Spleen (tissue), 11 donors: ENCODE measurements around the gene C2orf69. TPM values are rescaled to one million over a fixed set of nuclear protein-coding genes. Genes with fewer than 3 reads are reported as not detected.

Source experiments
- DNase-seq: peaks from one replicate; pipeline ENCODE4 v3.0.0-alpha.2; 2020
- H3K27ac ChIP-seq, 8 donors: fragments of 200-600 bp; sonication (generic) in 7 of 8; 1 replicate in 4 of 8; 2 replicates in 4 of 8; pipeline versions ENCODE4 v1.5.0 to v1.8.0; 2016 to 2021; ENCODE audit warnings: inconsistent platforms in 4 of 8, mild to moderate bottlenecking in 4 of 8, moderate library complexity in 1 of 8
- H3K27me3 ChIP-seq, 7 donors: fragments of 200-600 bp; sonication (generic) in 6 of 7; replicated peaks in 1 of 7; 1 replicate in 4 of 7; 2 replicates in 3 of 7; pipeline versions ENCODE4 v1.5.0 to v1.8.0; 2016 to 2021; ENCODE audit warnings: inconsistent platforms in 3 of 7, mild to moderate bottlenecking in 1 of 7
- H3K36me3 ChIP-seq, 6 donors: fragments of 200-600 bp; sonication (generic) in 5 of 6; 1 replicate in 4 of 6; 2 replicates in 2 of 6; pipeline versions ENCODE4 v1.5.0 to v1.8.0; 2016 to 2021; ENCODE audit warnings: inconsistent platforms in 2 of 6
- H3K4me1 ChIP-seq, 6 donors: fragments of 200-600 bp; sonication (generic) in 5 of 6; 1 replicate in 3 of 6; 2 replicates in 3 of 6; pipeline versions ENCODE4 v1.5.0 to v1.8.0; 2016 to 2021; ENCODE audit warnings: inconsistent platforms in 3 of 6
- H3K4me3 ChIP-seq, 8 donors: fragments of 200-600 bp; sonication (generic) in 7 of 8; 1 replicate in 4 of 8; 2 replicates in 4 of 8; pipeline versions ENCODE4 v1.5.0 to v1.8.0; 2016 to 2021; ENCODE audit warnings: inconsistent platforms in 4 of 8, mild to moderate bottlenecking in 4 of 8, moderate library complexity in 2 of 8
- H3K9me3 ChIP-seq, 8 donors: fragments of 200-600 bp; sonication (generic) in 7 of 8; 1 replicate in 4 of 8; 2 replicates in 4 of 8; pipeline versions ENCODE4 v1.5.0 to v1.8.0; 2016 to 2021; ENCODE audit warnings: inconsistent platforms in 4 of 8
- POLR2A ChIP-seq, 3 donors: fragments of 450-650 bp; IDR thresholded peaks; one replicate each; pipeline ENCODE4 v1.5.1; 2017; ENCODE audit warnings: antibody characterized with exemption in 3 of 3, mild to moderate bottlenecking in 1 of 3
- POLR2AphosphoS5 ChIP-seq, 3 donors: sonication (generic); formaldehyde crosslinking; IDR thresholded peaks; one replicate each; pipeline ENCODE4 v1.5.1; 2017; ENCODE audit warnings: antibody characterized with exemption in 3 of 3
- WGBS, 5 donors: extraction: QIAGEN DNeasy Blood & Tissue Kit in 3 of 5; methylation state at CpG; one replicate each; pipeline versions ENCODE4 v1.1.5 to v1.1.7; 2013 to 2018; 5-methylcytosine and 5-hydroxymethylcytosine counted together
- intact Hi-C: fragments of 100-400 bp; cut with DNase I; formaldehyde crosslinking; loops from one replicate; pipeline ENCODE4 v1.15.0; 2023; ENCODE audit warnings: low total_unique reads
- polyA plus RNA-seq, 3 donors: library from polyadenylated mRNA; stranded (reverse); fragments of 200-250 nt; gene quantifications; one replicate each; pipeline ENCODE4 v1.2.1, GENCODE V29; 2013
- total RNA-seq, 7 donors: library from RNA; depleted of rRNA in 3 of 7; stranded (reverse); fragments of >200 nt in 3 of 7; fragmentation: NEBNext Ultra II Directional in 4 of 7; extraction: Animal tissue kit (Norgen Biotek cat#: 25700) in 4 of 7; gene quantifications; one replicate each; pipeline versions ENCODE4 v1.1.0 to v1.2.1, GENCODE V29; 2016 to 2021
- TF ChIP-seq, protein P1 (sequence below), 11 experiments: fragments of 200-600 bp in 7 of 11; fragments of 450-650 bp in 4 of 11; sonication (generic) in 4 of 11; IDR thresholded peaks in 8 of 11; conservative IDR thresholded peaks in 3 of 11; 1 replicate in 7 of 11; 2 replicates in 4 of 11; pipeline versions ENCODE4 v1.4.0 to v1.8.0; 2016 to 2021; ENCODE audit warnings: antibody characterized with exemption in 11 of 11, inconsistent platforms in 4 of 11, mild to moderate bottlenecking in 1 of 11
- donor health status: healthy with polysubstance abuse.
- donor health status: DM: no; HTN: no; CAD: no; lungs with moderate emphysema.
- donor health status: DM: no; HTN: no; CAD: no.
- donor health status: Bipolar disorder and iron deficiency.
- donor health status: healthy.
- donor health status: DM: no; HTN: no; CAD: no.
- donor health status: DM: yes; HTN: yes; CAD: no.

C2orf69 gene
- total and polyA plus RNA-seq, 10 donors, result 4.7 to 13.3 (median 10.9) TPM

DNA sequence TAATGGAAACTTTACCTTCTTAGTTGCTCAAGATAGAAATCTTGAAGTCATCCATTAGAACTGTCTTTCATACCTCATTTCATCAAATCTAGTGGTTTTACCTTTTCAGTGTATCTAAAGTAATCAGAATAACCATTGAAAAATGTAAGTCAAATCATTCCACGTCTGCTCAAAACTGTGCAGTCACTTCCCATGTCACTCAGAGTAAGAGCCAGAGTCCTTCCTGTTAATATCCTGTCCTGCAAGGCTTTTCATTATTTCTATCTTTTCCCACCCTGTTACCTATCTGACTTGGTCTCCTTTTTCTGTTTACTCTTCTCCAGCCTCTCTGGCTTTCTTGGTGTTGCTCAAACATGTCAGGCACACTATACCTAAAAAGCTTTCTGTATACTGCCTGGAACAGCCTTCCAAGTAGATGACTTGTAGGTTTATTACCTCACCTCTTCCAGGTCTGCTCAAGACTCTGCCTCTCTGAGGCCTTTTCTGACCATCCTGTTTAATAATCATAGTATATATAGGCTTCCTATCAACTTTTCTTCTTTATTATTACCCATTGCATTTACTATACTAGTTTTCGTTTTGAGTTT is 3.4 kb downstream of the C2orf69 start:
- TF ChIP-seq, protein P1, sequence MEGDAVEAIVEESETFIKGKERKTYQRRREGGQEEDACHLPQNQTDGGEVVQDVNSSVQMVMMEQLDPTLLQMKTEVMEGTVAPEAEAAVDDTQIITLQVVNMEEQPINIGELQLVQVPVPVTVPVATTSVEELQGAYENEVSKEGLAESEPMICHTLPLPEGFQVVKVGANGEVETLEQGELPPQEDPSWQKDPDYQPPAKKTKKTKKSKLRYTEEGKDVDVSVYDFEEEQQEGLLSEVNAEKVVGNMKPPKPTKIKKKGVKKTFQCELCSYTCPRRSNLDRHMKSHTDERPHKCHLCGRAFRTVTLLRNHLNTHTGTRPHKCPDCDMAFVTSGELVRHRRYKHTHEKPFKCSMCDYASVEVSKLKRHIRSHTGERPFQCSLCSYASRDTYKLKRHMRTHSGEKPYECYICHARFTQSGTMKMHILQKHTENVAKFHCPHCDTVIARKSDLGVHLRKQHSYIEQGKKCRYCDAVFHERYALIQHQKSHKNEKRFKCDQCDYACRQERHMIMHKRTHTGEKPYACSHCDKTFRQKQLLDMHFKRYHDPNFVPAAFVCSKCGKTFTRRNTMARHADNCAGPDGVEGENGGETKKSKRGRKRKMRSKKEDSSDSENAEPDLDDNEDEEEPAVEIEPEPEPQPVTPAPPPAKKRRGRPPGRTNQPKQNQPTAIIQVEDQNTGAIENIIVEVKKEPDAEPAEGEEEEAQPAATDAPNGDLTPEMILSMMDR (IDR thresholded peaks at IDR 0.05 in 8 of 11, conservative IDR thresholded peaks at IDR 0.05 in 3 of 11), result no peak
- TF ChIP-seq POLR2AphosphoS5 (IDR thresholded peaks at IDR 0.05), result no peak
- TF ChIP-seq POLR2A (IDR thresholded peaks at IDR 0.05), result no peak
- intact Hi-C loops, result loop anchor here (5.0 kb wide), 1 partner anchor 38 kb away; no protein-coding TSS in a partner anchor
- WGBS, 5 donors, result 53 to 61% (median 54%) methylated on average over 2 of the region's 2 CpGs
- no peaks in the 10 kb centered on the region for H3K27me3 ChIP-seq
- H3K9me3 ChIP-seq, result peaks cover 0 to 14% (median 12%) of the 10 kb centered on the region in 8 donors
- no peak overlapping the region for H3K4me3 ChIP-seq
- H3K4me1 ChIP-seq, result peaks cover 20 to 44% (median 37%) of the 10 kb centered on the region in 6 donors
- no peak for DNase-seq
- peak overlapping the region in 3 of 8 donors; percentile 3 to 23 (median 18) for H3K27ac ChIP-seq
- peaks cover 0 to 37% (median 17%) of the 10 kb centered on the region in 6 donors for H3K36me3 ChIP-seq

DNA sequence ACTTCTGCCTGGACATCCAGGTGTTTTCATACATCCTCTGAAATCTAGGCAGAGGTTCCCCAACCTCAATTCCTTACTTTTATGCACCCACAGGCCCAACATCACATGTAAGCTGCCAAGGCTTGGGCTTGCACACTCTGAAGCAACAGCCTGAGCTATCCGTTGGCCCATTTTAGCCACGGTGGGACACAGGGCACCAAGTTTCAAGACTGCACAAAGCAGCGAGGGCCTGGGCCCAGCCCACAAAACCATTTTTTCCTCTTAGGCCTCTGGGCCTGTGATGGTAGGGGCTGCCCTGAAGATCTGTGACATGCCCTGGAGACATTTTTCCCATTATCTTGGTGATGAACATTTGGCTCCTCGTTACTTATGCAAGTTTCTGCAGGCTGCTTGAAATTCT is 5.9 kb downstream of the C2orf69 start:
- peaks cover 0 to 14% (median 12%) of the 10 kb centered on the region in 8 donors for H3K9me3 ChIP-seq
- 83 to 95% (median 93%) methylated on average over 4 of the region's 4 CpGs for WGBS, 5 donors
- no peaks in the 10 kb centered on the region for H3K27me3 ChIP-seq
- peaks cover 20 to 28% (median 27%) of the 10 kb centered on the region in 6 donors for H3K4me1 ChIP-seq
- intact Hi-C loops, result no loop called here
- H3K27ac ChIP-seq, result no peak overlapping the region
- peaks cover 0 to 48% (median 17%) of the 10 kb centered on the region in 6 donors for H3K36me3 ChIP-seq
- TF ChIP-seq, protein P1 (IDR thresholded peaks at IDR 0.05 in 8 of 11, conservative IDR thresholded peaks at IDR 0.05 in 3 of 11), result no peak
- TF ChIP-seq POLR2AphosphoS5 (IDR thresholded peaks at IDR 0.05), result no peak
- no peak for TF ChIP-seq POLR2A (IDR thresholded peaks at IDR 0.05)
- no peak for DNase-seq
- no peak overlapping the region for H3K4me3 ChIP-seq

DNA sequence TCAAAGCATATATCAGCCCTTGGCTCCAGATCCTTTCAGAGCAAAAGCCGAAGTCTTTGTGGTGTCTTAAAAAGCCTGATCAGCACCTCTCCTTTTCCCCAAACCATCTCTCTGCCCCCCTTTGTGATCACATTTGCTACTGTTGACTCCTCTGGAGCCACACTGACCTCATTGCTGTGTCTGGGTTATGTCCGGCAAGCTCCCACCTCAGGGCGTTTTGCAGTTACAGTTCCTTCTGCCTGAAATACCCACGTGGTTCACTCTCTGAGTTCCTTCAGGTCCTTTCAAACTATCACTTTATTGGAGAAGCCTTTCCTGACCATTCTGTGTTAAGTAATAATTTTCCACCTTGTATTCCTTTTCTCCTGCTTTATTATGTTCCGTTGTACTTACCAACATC is 11.8 kb downstream of the C2orf69 start:
- whole genome bisulfite sequencing, 5 donors, result 59 to 76% (median 72%) methylated on average over 5 of the region's 5 CpGs
- Histone ChIP-seq H3K9me3 (no peaks in the 10 kb centered on the region), H3K4me1 (peaks cover 0 to 12% (median 0%) of the 10 kb centered on the region in 6 donors), H3K27ac (no peak overlapping the region), H3K36me3 (peaks cover 0 to 49% (median 14%) of the 10 kb centered on the region in 6 donors), H3K27me3 (no peaks in the 10 kb centered on the region), H3K4me3 (no peak overlapping the region)
- intact Hi-C loops, result no loop called here
- TF ChIP-seq POLR2A (IDR thresholded peaks at IDR 0.05) (no peak), POLR2AphosphoS5 (IDR thresholded peaks at IDR 0.05) (no peak)
- DNase-seq, result no peak

GRCh38 chr2:199923924-199924323 is 12.8 kb downstream of the C2orf69 start:
- H3K36me3 ChIP-seq, result peaks cover 0 to 44% (median 7%) of the 10 kb centered on the region in 6 donors
- H3K4me3 ChIP-seq, result no peak overlapping the region
- WGBS, 5 donors, result 71 to 85% (median 84%) methylated on average over 2 of the region's 2 CpGs

More at GRCh38 chr2:199923924-199924323, 12.8 kb downstream of the C2orf69 start:
- no peak for DNase-seq
- intact Hi-C loops, result no loop called here
- Histone ChIP-seq H3K27me3 (no peaks in the 10 kb centered on the region), H3K9me3 (no peaks in the 10 kb centered on the region), H3K27ac (no peak overlapping the region), H3K4me1 (peaks cover 0 to 12% (median 0%) of the 10 kb centered on the region in 6 donors)
- TF ChIP-seq POLR2AphosphoS5 (IDR thresholded peaks at IDR 0.05) (no peak), POLR2A (IDR thresholded peaks at IDR 0.05) (no peak)
- TF ChIP-seq, protein P1 (IDR thresholded peaks at IDR 0.05 in 8 of 11, conservative IDR thresholded peaks at IDR 0.05 in 3 of 11), result no peak
